ENCODE data around the gene RUSC1. TPM values are rescaled to one million over a fixed set of nuclear protein-coding genes. Genes with fewer than 3 reads are reported as not detected.

Gene RUSC1
- total RNA-seq, 1 donor from 2014 or later: 35.4 TPM

- no peaks in the 10 kb centered on the region for H3K27me3 Mint-ChIP-seq (ENCODE audit: unreplicated experiment)
- no peaks in the 10 kb centered on the region for H3K9me3 Mint-ChIP-seq (ENCODE audit: unreplicated experiment)
- peaks cover 32% of the 10 kb centered on the region for H3K4me1 Mint-ChIP-seq (ENCODE audit: unreplicated experiment)
- peak overlapping the region; percentile 65 for H3K4me3 Mint-ChIP-seq (ENCODE audit: unreplicated experiment)
- DNase-seq (ENCODE audit: extremely low spot score, unreplicated experiment): no peak
- TF ChIP-seq CTCF (IDR thresholded peaks at IDR 0.05): no peak
- H3K36me3 Mint-ChIP-seq (ENCODE audit: unreplicated experiment): peaks cover 23% of the 10 kb centered on the region
- peak overlapping the region; percentile 88 for H3K27ac Mint-ChIP-seq (ENCODE audit: unreplicated experiment)
Measured at GRCh38 chr1:155379631-155380090, 59.0 kb downstream of the RUSC1 start.

Small RNAs within 50 kb of the gene (microRNA-seq; reads per million reads assigned to microRNA genes)
- not detected for gene MIR555 (ENCODE audit: unreplicated experiment)

Other genes starting within 250 kb of the RUSC1 start
- 2.1 and 2.9 TPM in 2 replicates for gene EFNA3, start 242.1 kb upstream of the RUSC1 start, total RNA-seq
- gene EFNA1, start 193.0 kb upstream of the RUSC1 start, total RNA-seq: 29.3 and 31.3 TPM in 2 replicates
- 26.5 and 26.6 TPM in 2 replicates for gene SLC50A1, start 185.0 kb upstream of the RUSC1 start, total RNA-seq
- gene DPM3, start 180.4 kb upstream of the RUSC1 start, total RNA-seq: 61.3 and 64.4 TPM in 2 replicates
- 190 and 201 TPM in 2 replicates for gene KRTCAP2, start 147.6 kb upstream of the RUSC1 start, total RNA-seq
- 6.1 and 7.7 TPM in 2 replicates for gene TRIM46, start 147.0 kb upstream of the RUSC1 start, total RNA-seq
- gene THBS3, start 113.0 kb upstream of the RUSC1 start, total RNA-seq: 55.4 and 57.2 TPM in 2 replicates
- gene MTX1, start 112.2 kb upstream of the RUSC1 start, total RNA-seq: 31.9 and 33.2 TPM in 2 replicates
- 36.6 and 37.6 TPM in 2 replicates for gene ENTREP3, start 65.4 kb upstream of the RUSC1 start, total RNA-seq
- gene SCAMP3, start 58.5 kb upstream of the RUSC1 start, total RNA-seq: 73.7 and 74.6 TPM in 2 replicates
- 53.7 and 63.5 TPM in 2 replicates for gene CLK2, start 47.4 kb upstream of the RUSC1 start, total RNA-seq
- 3.7 and 4.1 TPM in 2 replicates for gene HCN3, start 43.4 kb upstream of the RUSC1 start, total RNA-seq
- gene PKLR, start 19.5 kb upstream of the RUSC1 start, total RNA-seq: not detected in 2 replicates
- 119 and 127 TPM in 2 replicates for gene FDPS, start 12.0 kb upstream of the RUSC1 start, total RNA-seq
- 46.3 and 51.5 TPM in 2 replicates for gene ASH1L, start 241.9 kb downstream of the RUSC1 start, total RNA-seq

All from osteocyte (in vitro differentiated cells).